NCI-H2227 (cell line): ENCODE results near the gene SLC25A1.

Experiments used
- DNase-seq: peaks from one replicate; lab custom pipeline; 2025; ENCODE audit not compliant: unreplicated experiment; lab: John Stamatoyannopoulos, UW

The SLC25A1 gene

GRCh38 chr22:19139974-19140373, 38.6 kb downstream of the SLC25A1 start:
- DNase-seq: no peak

GRCh38 chr22:19139001-19139356, 39.6 kb downstream of the SLC25A1 start:
- DNase-seq: no peak

GRCh38 chr22:19138217-19139000, 40.1 kb downstream of the SLC25A1 start:
- no peak for DNase-seq

- no peak for DNase-seq
Measured at GRCh38 chr22:19137384-19138216, 40.9 kb downstream of the SLC25A1 start.

- DNase-seq: no peak
Measured at GRCh38 chr22:19136915-19137314, 41.6 kb downstream of the SLC25A1 start.

GRCh38 chr22:19134874-19135273, 43.7 kb downstream of the SLC25A1 start:
- no peak for DNase-seq

GRCh38 chr22:19134176-19134831, 44.2 kb downstream of the SLC25A1 start:
- no peak for DNase-seq

GRCh38 chr22:19133561-19133960, 45.0 kb downstream of the SLC25A1 start:
- DNase-seq: no peak

- no peak for DNase-seq
Measured at GRCh38 chr22:19132693-19133400, 45.7 kb downstream of the SLC25A1 start.

- no peak for DNase-seq
Measured at GRCh38 chr22:19132153-19132552, 46.4 kb downstream of the SLC25A1 start.

- DNase-seq: no peak
Measured at GRCh38 chr22:19131685-19132015, 46.9 kb downstream of the SLC25A1 start.

- no peak for DNase-seq
Measured at GRCh38 chr22:19130959-19131684, 47.4 kb downstream of the SLC25A1 start, which contains the start of gene TSSK2. TSS of gene TSSK2 (plus strand) at chr22:19131308. CDS start at chr22:19131400, 92 bp downstream.

GRCh38 chr22:19129871-19130270, 48.7 kb downstream of the SLC25A1 start:
- DNase-seq: no peak

GRCh38 chr22:19128946-19129727, 49.4 kb downstream of the SLC25A1 start:
- no peak for DNase-seq

GRCh38 chr22:19128009-19128401, 50.5 kb downstream of the SLC25A1 start:
- DNase-seq: no peak

- DNase-seq: no peak
Measured at GRCh38 chr22:19127329-19128008, 51.1 kb downstream of the SLC25A1 start.

- DNase-seq: no peak
Measured at GRCh38 chr22:19126309-19127273, 51.9 kb downstream of the SLC25A1 start.
